NCI-H1436 (cell line): ENCODE measurements around the gene KRT35.
A peak's percentile ranks its signal among the peaks of the same experiment; 100 is the strongest.

Source experiments
- DNase-seq: peaks from one replicate; lab custom pipeline; 2025; lab: John Stamatoyannopoulos, UW

The KRT35 gene

DNA sequence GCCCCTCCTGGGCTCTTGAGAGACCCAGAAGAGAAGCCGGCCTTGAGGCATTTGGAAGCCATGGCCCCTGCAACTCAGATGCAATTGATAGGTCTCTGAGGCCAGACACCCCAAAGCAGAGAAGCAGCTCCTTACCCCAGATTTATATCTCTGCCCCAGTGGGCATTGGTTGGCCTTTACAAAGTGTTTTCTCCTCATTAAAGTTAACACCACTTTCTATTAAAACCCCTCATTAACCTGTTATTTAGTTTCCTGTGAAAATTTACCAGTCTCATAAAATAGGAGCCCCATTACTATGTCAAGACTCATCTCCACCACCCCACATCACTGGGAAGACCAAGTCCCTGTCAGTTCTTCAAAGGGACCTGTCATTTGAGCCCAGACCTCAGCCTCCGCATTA is at the start of gene KRT35:
Gene KRT35, minus strand, starts transcription at position 116 of the 400 bp plus-strand sequence. Its CDS starts 54 bp downstream, at position 62.
- DNase-seq: no peak

DNA sequence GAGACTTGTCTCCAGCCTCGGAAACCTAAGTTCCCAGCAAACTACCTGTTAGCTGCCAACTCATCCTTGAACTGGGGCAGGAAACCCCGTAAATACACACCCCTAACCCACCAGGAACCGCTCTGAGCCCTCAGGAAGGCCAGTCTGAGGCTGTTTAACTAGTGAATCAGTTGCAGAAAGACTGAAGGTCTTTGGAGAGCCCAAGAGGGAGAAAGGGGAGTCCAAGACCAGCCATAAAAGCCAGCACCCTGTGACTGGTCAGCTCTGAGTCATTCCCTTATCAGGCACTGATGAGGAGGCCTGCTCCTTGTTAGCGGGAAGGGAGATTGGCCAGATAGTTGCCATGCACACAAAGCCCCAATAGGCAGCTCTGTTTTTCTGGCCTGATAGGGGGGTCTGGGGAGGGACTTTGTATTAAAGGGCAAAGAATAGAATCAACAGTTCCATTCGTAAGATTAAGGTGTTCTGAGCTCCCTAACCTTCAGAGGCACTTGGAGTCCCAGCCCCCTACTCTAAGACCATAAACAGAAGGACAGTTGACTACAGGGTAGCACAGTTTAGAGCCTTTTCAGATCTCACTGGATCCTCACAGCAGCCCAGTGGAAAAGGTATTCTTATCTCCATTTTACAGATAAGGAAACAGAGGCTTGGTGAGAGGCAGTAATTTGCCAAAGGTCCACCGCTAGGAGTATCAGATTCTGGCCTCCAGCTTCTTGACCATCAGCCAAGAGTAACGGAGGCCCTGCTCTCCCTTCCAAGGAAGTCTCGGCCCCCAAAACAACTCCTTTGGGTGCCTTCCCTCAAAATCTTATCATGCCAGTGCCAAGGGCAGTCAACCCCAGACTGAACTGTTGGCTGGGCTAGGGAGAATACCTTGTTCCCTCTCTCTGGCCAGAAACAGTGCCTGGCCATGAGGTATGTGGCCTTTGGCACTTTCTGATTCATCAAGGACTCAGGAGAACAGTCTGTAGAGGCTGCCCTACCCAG is 49.4 kb upstream of the KRT35 start:
- DNase-seq: no peak

DNA sequence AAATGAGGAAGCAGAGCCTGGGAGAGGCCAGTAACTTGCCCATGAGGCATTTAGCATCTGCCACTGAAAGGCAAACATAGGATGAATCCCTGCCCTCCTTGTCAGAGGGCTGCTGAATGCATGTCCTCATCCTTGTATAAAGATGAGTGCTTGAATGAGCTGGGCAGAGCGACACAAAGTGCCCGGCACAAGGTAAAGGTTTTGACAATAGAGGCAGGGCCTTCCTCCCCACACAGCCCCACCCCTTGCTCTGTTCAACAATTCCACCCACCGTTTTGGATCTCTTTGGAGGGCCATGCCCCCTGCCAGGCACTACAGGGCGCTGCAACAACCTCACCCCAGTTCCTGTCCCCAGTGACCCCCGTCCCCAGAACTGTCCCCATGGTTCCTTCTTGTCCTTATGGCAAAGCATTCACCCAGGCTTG is 48.6 kb upstream of the KRT35 start:
- DNase-seq: no peak

- peak; percentile 42 for DNase-seq
Observed at GRCh38 chr17:41528959-41529353, 48.0 kb upstream of the KRT35 start.

GRCh38 chr17:41527063-41528023 is 46.4 kb upstream of the KRT35 start:
- DNase-seq: no peak

DNA sequence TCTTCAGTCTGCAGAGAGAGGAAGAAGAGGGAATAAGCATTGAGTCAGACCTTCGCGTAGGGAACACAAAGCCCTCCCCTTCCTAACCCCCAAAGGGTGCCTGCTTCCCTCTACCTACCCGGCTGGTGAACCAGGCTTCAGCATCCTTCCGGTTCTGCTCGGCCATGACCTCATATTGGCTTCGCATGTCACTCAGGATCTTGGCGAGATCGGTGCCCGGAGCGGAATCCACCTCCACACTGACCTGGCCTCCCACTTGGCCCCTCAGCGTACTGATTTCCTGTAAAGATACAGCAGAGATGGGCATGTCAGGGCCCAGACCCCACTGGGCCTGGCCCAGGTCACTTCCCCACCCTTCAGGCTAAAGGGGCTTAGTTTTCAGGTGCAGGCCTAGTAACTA is 43.3 kb upstream of the KRT35 start:
- DNase-seq: no peak

GRCh38 chr17:41523787-41524186 is 42.8 kb upstream of the KRT35 start:
- no peak for DNase-seq

DNA sequence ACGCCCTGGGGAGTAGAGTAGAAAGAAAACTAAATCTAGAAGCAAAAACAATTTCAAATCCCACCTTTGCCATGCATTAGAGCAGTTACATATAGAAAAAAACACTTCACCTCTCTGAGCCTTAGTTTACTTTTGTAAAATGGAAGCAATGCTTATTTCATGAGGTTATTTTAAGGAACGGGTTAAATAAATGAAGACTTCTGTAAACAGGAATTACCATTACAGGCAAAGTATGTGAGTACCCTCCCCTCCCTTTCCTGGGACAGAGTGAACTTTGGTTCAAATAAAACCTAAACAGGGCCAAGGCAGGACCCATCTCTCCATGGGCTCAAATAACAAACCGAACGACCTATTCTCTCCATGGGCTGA is 42.3 kb upstream of the KRT35 start:
- DNase-seq: no peak

DNA sequence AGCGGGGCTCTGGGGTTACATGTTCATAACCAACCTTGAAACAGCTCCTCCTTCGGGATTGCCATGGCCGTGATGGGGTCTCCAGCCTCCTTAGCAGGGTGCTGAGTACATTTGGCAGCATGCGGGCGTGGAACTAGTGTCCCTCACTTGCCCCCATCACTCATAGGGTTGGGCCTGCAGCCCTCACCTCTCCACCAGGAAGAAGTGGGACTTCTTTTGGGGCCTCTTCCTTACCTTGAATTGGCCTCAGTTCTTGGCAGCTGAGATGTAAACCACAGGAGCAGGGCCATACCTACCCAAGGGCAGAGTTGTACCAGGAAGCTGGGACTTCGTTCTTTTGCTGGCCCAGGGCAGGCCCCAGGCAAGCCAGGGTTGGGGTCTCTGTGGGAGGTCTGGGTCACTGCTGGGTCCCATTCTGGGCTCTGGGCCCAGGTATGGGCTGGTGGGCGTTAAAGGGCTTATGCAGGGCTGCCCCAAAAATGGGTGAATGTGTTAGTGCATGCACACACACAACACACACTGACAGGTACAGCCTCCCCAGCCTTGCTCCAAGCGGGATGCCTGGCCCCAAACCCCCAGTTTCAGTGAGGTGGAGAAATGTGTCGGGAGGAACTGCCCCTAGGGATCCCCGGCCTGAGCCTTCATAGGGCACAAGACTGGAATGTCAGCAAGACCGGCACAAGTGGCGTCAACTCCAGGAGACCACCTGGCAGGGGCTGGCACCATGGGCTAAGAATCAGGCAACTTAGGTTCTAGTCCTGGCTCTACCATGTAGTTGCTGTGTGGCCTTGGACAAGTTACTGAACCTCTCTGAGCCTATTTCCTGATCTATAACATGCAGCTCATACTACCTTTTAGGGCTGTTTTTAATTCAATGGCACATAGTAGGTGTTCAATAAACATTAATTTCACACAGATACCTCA is 41.6 kb upstream of the KRT35 start:
- no peak for DNase-seq

DNA sequence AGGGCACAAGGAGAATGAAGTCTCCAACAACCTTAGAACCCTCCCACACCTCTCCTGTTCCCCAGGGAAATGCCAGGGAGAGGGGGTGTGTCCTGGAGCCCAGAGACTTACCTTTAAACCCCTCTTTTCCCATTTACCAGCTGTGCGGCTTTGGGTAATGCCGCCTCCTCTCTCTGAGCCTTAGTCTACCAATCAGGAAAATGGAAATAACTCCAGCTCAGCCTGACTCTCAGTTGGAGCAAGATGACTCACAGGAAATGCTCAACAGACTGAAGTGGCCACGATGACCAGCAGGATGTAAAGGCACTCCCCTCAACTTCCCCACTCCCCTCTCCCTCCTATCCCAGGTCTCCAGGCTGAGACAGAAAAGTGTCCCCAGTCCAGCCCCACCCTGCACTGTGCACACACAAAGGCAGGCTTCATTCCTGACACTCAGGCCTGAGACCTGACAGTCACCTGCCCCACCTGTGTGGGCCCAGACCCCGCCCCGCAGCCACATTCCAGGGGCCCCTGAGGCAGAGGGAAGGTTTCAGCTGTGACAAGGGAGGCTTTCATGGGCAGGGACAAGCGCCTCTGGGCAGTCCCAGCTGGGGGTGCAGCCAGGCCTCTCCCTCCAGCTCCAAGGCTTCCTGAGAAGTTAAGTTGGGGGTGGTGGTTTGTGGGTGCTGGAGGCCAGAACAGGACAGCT is 40.8 kb upstream of the KRT35 start:
- DNase-seq: no peak

GRCh38 chr17:41520821-41521521 is 40.0 kb upstream of the KRT35 start:
- peak; percentile 24 for DNase-seq

- peak; percentile 36 for DNase-seq
Observed at GRCh38 chr17:41519501-41520224, 38.7 kb upstream of the KRT35 start.

- peak; percentile 30 for DNase-seq
Observed at GRCh38 chr17:41518789-41519449, 38.0 kb upstream of the KRT35 start, which contains the start of gene KRT15. KRT15 (minus strand) TSS chr17:41518890; CDS start chr17:41518827, 63 bp downstream.

DNA sequence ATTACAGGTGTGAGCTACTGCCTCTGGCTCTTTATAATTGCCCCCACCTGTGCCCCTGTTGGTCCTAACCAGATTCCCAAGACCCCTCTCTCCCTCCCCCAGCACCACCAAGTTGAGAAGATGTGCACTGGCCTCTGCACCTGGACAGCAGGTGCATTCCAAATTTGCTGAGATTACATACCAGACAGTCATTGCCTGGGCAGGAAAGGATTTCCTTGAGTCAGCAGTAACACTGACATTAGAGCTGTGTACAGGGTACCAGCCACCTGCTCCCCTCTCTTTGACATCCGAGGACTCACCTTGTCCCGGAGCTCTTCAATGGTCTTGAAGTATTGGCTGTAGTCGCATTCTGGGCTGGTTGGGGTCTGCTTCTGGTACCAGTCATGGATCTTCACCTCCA is 37.1 kb upstream of the KRT35 start:
- no peak for DNase-seq

GRCh38 chr17:41516830-41517283 is 35.9 kb upstream of the KRT35 start:
- no peak for DNase-seq

- no peak for DNase-seq
Observed at GRCh38 chr17:41516147-41516829, 35.3 kb upstream of the KRT35 start.

- peak; percentile 22 for DNase-seq
Observed at GRCh38 chr17:41513168-41513547, 32.2 kb upstream of the KRT35 start.

DNA sequence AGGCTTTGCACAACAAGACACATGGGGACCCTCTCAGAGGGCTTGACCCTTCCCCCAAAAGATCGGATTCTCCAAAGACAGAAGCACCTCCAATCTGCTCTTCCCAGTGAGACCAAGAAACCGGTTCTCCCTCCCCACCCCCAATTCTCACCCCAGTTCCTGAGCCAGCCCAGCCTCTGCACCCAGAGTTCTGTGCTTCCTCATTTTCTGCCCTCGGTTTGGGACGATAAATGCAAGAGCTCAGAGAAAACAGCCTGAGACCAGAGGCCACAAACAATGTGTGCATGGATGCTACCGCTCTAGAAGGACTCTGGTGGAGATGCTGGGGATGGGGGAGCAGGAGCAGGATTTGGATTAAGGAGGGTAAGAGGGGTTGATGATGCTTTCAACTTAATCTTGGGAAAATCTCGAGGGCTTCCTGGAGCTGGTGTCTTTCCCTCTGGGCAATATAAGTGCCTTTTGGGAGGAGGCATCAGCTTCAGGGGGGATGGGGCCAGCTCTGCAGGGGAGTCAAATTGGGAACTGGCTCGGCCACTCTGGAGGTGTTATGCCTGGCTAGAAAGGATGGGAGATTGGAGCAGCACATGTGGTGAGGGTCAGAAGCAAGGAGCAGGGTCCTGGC is 31.7 kb upstream of the KRT35 start:
- DNase-seq: no peak
